Esophagus squamous epithelium (tissue), 4 donors: ENCODE data around the gene OR10C1.

ENCODE experiments used
- CTCF ChIP-seq, 6 experiments: fragments of 450-650 bp in 4 of 6; fragments of 200-600 bp in 2 of 6; sonication (generic) in 2 of 6; IDR thresholded peaks; one replicate each; pipeline ENCODE4 v1.5.1; 2016 to 2019; ENCODE audit warnings: antibody characterized with exemption in 6 of 6, mild to moderate bottlenecking in 4 of 6, moderate library complexity in 4 of 6
- POLR2A ChIP-seq, 4 donors: fragments of 450-650 bp; IDR thresholded peaks; one replicate each; pipeline ENCODE4 v1.6.1; 2017; ENCODE audit warnings: antibody characterized with exemption in 4 of 4, mild to moderate bottlenecking in 4 of 4, moderate library complexity in 3 of 4

DNA sequence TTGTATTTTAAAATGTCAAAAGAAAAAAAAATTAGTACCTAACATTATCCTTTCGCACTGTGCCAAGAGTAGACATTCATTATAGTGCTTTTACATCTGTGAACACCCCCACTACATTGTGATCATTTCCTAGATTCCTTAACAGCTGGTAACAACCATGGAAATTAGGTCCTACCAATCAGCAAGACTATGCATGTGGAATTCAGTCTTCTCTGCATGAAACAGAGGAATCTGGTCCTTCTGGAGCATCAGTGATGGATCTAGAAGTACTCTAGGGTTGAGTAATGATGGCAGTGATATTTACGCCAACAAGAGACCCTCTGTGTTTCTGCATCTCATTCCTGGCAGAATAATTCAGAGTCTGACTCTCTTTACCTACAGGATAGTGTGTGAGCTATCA lies 14.9 kb upstream of the OR10C1 start:
- TF ChIP-seq CTCF (IDR thresholded peaks at IDR 0.05): no peak
- TF ChIP-seq POLR2A (IDR thresholded peaks at IDR 0.05): no peak
